MCF 10A (cell line): ENCODE results near the gene PRH1. TPM values are rescaled to one million over a fixed set of nuclear protein-coding genes. Genes with fewer than 3 reads are reported as not detected.

Source experiments
- BruUV-seq: library from RNA; stranded (reverse); fragments of 400-500 nt; replicated peaks from 2 replicates; lab custom pipeline; 2021; lab: Mats Ljungman, UMichigan
- CTCF ChIA-PET: fragments of 300-600 bp; sonication (Branson Sonifier 250); formaldehyde crosslinking; extraction: SDS; loops from one replicate; lab custom pipeline; 2021; ENCODE audit warnings: antibody characterized with exemption, inconsistent platforms; lab: Yijun Ruan, JAX
- POLR2A ChIA-PET: fragments of 300-600, 350-650 bp; sonication (Branson Sonifier 250); formaldehyde crosslinking; extraction: SDS; loops from one replicate; lab custom pipeline; 2020; ENCODE audit warnings: antibody characterized with exemption, inconsistent platforms; lab: Yijun Ruan, JAX
- DNase-seq: peaks from one replicate; pipeline ENCODE4 v3.0.0-alpha.2; 2018; ENCODE audit not compliant: unreplicated experiment
- H3K27ac Mint-ChIP-seq: one replicate; pipeline ENCODE4 v1.8.0; 2022; ENCODE audit warnings: mild to moderate bottlenecking, low read depth, mixed read lengths; ENCODE audit not compliant: unreplicated experiment
- H3K27me3 Mint-ChIP-seq: one replicate; pipeline ENCODE4 v1.8.0; 2022; ENCODE audit warnings: mixed read lengths; ENCODE audit not compliant: insufficient read depth, unreplicated experiment
- H3K36me3 Mint-ChIP-seq: one replicate; pipeline ENCODE4 v1.8.0; 2022; ENCODE audit warnings: mild to moderate bottlenecking, moderate library complexity, mixed read lengths; ENCODE audit not compliant: insufficient read depth, unreplicated experiment
- H3K4me1 Mint-ChIP-seq: one replicate; pipeline ENCODE4 v1.8.0; 2022; ENCODE audit warnings: mixed read lengths; ENCODE audit not compliant: insufficient read depth, unreplicated experiment
- H3K4me3 Mint-ChIP-seq: one replicate; pipeline ENCODE4 v1.8.0; 2022; ENCODE audit warnings: mild to moderate bottlenecking, moderate library complexity, mixed read lengths; ENCODE audit not compliant: unreplicated experiment
- H3K9me3 Mint-ChIP-seq: one replicate; pipeline ENCODE4 v1.8.0; 2022; ENCODE audit warnings: mixed read lengths; ENCODE audit not compliant: unreplicated experiment
- CTCF ChIP-seq: fragments of 200-600 bp; IDR thresholded peaks from one replicate; pipeline ENCODE4 v1.8.0; 2022; ENCODE audit warnings: antibody characterized with exemption, mild to moderate bottlenecking; ENCODE audit not compliant: unreplicated experiment
- intact Hi-C: fragments of 100-400 bp; cut with micrococcal nuclease; formaldehyde crosslinking; loops from 2 replicates; pipeline ENCODE4 v1.14.1; 2022
- total RNA-seq: library from RNA; stranded (reverse); gene quantifications from 2 replicates; pipeline ENCODE4 v1.2.3, GENCODE V29; 2022

The PRH1 gene
- total RNA-seq, 1 experiment from 2014 or later, result 11.4 TPM

GRCh38 chr12:10849425-10849878 lies 34.6 kb downstream of the PRH1 start, which contains the start of gene PRR4:
PRR4 (minus strand) TSS chr12:10849475; CDS start chr12:10849437, 38 bp downstream.
- CTCF ChIA-PET, result interaction anchor here (1.0 kb wide), 1 partner anchor 69 kb away, joined by 5 read pairs; no protein-coding TSS in a partner anchor
- no peak for DNase-seq
- intact Hi-C loops, result no loop called here
- POLR2A ChIA-PET, result interaction anchor here (0.6 kb wide), 1 partner anchor 108 kb away, joined by 3 read pairs; no protein-coding TSS in a partner anchor
- BruUV-seq, result no TSS peak
- peaks cover 20% of the 10 kb centered on the region for H3K36me3 Mint-ChIP-seq
- no peak for TF ChIP-seq CTCF
- no peaks in the 10 kb centered on the region for H3K9me3 Mint-ChIP-seq
- no peak within 1 kb of the TSS for H3K27ac Mint-ChIP-seq
- no peak within 1 kb of the TSS for H3K4me3 Mint-ChIP-seq
- no peaks in the 10 kb centered on the region for H3K27me3 Mint-ChIP-seq
- H3K4me1 Mint-ChIP-seq, result peaks cover 15% of the 10 kb centered on the region

GRCh38 chr12:10847744-10848143 lies 36.3 kb downstream of the PRH1 start:
- intact Hi-C loops, result no loop called here
- no peak overlapping the region for H3K27ac Mint-ChIP-seq
- H3K4me3 Mint-ChIP-seq, result no peak overlapping the region
- no peak for DNase-seq
- H3K4me1 Mint-ChIP-seq, result peaks cover 15% of the 10 kb centered on the region
- no TSS peak for BruUV-seq
- ChIA-PET POLR2A (no interaction called here), CTCF (interaction anchor here (0.6 kb wide), 1 partner anchor 14 kb away, joined by 4 read pairs; no protein-coding TSS in a partner anchor)
- H3K9me3 Mint-ChIP-seq, result no peaks in the 10 kb centered on the region
- TF ChIP-seq CTCF, result no peak
- H3K36me3 Mint-ChIP-seq, result peaks cover 20% of the 10 kb centered on the region
- H3K27me3 Mint-ChIP-seq, result no peaks in the 10 kb centered on the region

GRCh38 chr12:10842862-10843261 lies 41.2 kb downstream of the PRH1 start:
- H3K27ac Mint-ChIP-seq, result no peak overlapping the region
- ChIA-PET CTCF (no interaction called here), POLR2A (interaction anchor here (0.7 kb wide), 1 partner anchor 95 kb away, joined by 3 read pairs; no protein-coding TSS in a partner anchor)
- no TSS peak for BruUV-seq
- no peak for DNase-seq
- no peaks in the 10 kb centered on the region for H3K9me3 Mint-ChIP-seq
- no peaks in the 10 kb centered on the region for H3K4me1 Mint-ChIP-seq
- TF ChIP-seq CTCF, result no peak
- intact Hi-C loops, result no loop called here
- no peaks in the 10 kb centered on the region for H3K27me3 Mint-ChIP-seq
- H3K36me3 Mint-ChIP-seq, result peaks cover 18% of the 10 kb centered on the region
- H3K4me3 Mint-ChIP-seq, result no peak overlapping the region

GRCh38 chr12:10838461-10838860 lies 45.6 kb downstream of the PRH1 start:
- H3K27ac Mint-ChIP-seq, result no peak overlapping the region

More at GRCh38 chr12:10838461-10838860, 45.6 kb downstream of the PRH1 start:
- BruUV-seq, result no TSS peak
- Mint-ChIP-seq H3K27me3 (no peaks in the 10 kb centered on the region), H3K4me3 (no peak overlapping the region), H3K9me3 (no peaks in the 10 kb centered on the region), H3K36me3 (peaks cover 6% of the 10 kb centered on the region), H3K4me1 (no peaks in the 10 kb centered on the region)
- CTCF ChIA-PET, result no interaction called here
- POLR2A ChIA-PET, result no interaction called here
- DNase-seq, result no peak
- intact Hi-C loops, result no loop called here
- TF ChIP-seq CTCF, result no peak

Other genes with a start within 250 kb of the PRH1 start
- 0.14 and 0.56 TPM in 2 replicates for gene STYK1, start 210.2 kb downstream of the PRH1 start, total RNA-seq
- 545 and 577 TPM in 2 replicates for gene YBX3, start 160.9 kb downstream of the PRH1 start, total RNA-seq
- not detected in 2 replicates for gene TAS2R7, start 81.6 kb downstream of the PRH1 start, total RNA-seq
- gene TAS2R8, start 77.0 kb downstream of the PRH1 start, total RNA-seq, result not detected in 2 replicates
- gene TAS2R9, start 74.1 kb downstream of the PRH1 start, total RNA-seq, result not detected in 2 replicates
- 0.91 and 2.1 TPM in 2 replicates for gene TAS2R10, start 57.9 kb downstream of the PRH1 start, total RNA-seq
- 4.6 and 7.7 TPM in 2 replicates for gene PRR4, start 34.8 kb downstream of the PRH1 start, total RNA-seq
- 0.68 and 0.93 TPM in 2 replicates for gene TAS2R13, start 25.3 kb upstream of the PRH1 start, total RNA-seq
- gene PRH2, start 45.0 kb upstream of the PRH1 start, total RNA-seq, result not detected in 2 replicates
- 1.6 and 1.9 TPM in 2 replicates for gene TAS2R14, start 55.0 kb upstream of the PRH1 start, total RNA-seq
- gene TAS2R50, start 102.7 kb upstream of the PRH1 start, total RNA-seq, result 0.86 and 1.1 TPM in 2 replicates
- 1.1 and 1.8 TPM in 2 replicates for gene TAS2R20, start 114.0 kb upstream of the PRH1 start, total RNA-seq
- gene TAS2R19, start 138.4 kb upstream of the PRH1 start, total RNA-seq, result 2.7 and 3.4 TPM in 2 replicates
- 1.9 and 2.0 TPM in 2 replicates for gene TAS2R31, start 147.2 kb upstream of the PRH1 start, total RNA-seq
- 0.69 and 1.1 TPM in 2 replicates for gene TAS2R46, start 178.0 kb upstream of the PRH1 start, total RNA-seq
- not detected in 2 replicates for gene TAS2R43, start 208.1 kb upstream of the PRH1 start, total RNA-seq